ENCODE results near the gene KLLN. TPM values are rescaled to one million over a fixed set of nuclear protein-coding genes. Genes with fewer than 3 reads are reported as not detected.

The KLLN gene
- total RNA-seq, 1 donor from 2014 or later, result 0.71 TPM

- no peaks in the 10 kb centered on the region for H3K9me3 ChIP-seq
- intact Hi-C loops (cut with DNase I), result no loop called here
- no peak overlapping the region for H3K4me3 ChIP-seq
- ATAC-seq (no peak), DNase-seq (no peak)
- H3K27me3 ChIP-seq (ENCODE audit: low read depth), result no peaks in the 10 kb centered on the region
- H3K27ac ChIP-seq, result no peak overlapping the region
- TF ChIP-seq CTCF (IDR thresholded peaks at IDR 0.05), result no peak
- no peaks in the 10 kb centered on the region for H3K4me1 ChIP-seq
- H3K36me3 ChIP-seq, result no peaks in the 10 kb centered on the region
Observed at GRCh38 chr10:87827681-87828080, 35.7 kb downstream of the KLLN start.

GRCh38 chr10:87826653-87827052 is 36.7 kb downstream of the KLLN start:
- no peak for TF ChIP-seq CTCF (IDR thresholded peaks at IDR 0.05)
- intact Hi-C loops (cut with DNase I), result no loop called here
- Histone ChIP-seq H3K36me3 (no peaks in the 10 kb centered on the region), H3K4me3 (no peak overlapping the region), H3K27me3 (ENCODE audit: low read depth) (no peaks in the 10 kb centered on the region), H3K9me3 (no peaks in the 10 kb centered on the region), H3K4me1 (no peaks in the 10 kb centered on the region), H3K27ac (no peak overlapping the region)
- ATAC-seq, result no peak
- no peak for DNase-seq

- Histone ChIP-seq H3K36me3 (peaks cover 2% of the 10 kb centered on the region), H3K4me1 (peaks cover 20% of the 10 kb centered on the region), H3K9me3 (no peaks in the 10 kb centered on the region), H3K4me3 (no peak overlapping the region), H3K27ac (no peak overlapping the region), H3K27me3 (ENCODE audit: low read depth) (no peaks in the 10 kb centered on the region)
- intact Hi-C loops (cut with DNase I), result no loop called here
- ATAC-seq (no peak), DNase-seq (no peak)
- no peak for TF ChIP-seq CTCF (IDR thresholded peaks at IDR 0.05)
Observed at GRCh38 chr10:87819289-87819585, 44.1 kb downstream of the KLLN start.

- Histone ChIP-seq H3K27ac (peak overlapping the region; percentile 88), H3K4me3 (peak overlapping the region; percentile 83), H3K36me3 (peaks cover 5% of the 10 kb centered on the region), H3K27me3 (ENCODE audit: low read depth) (no peaks in the 10 kb centered on the region), H3K4me1 (peaks cover 20% of the 10 kb centered on the region), H3K9me3 (no peaks in the 10 kb centered on the region)
- no peak for DNase-seq
- peak; percentile 68 to 76 for ATAC-seq
- no peak for TF ChIP-seq CTCF (IDR thresholded peaks at IDR 0.05)
- intact Hi-C loops (cut with DNase I), result no loop called here
Observed at GRCh38 chr10:87818505-87819288, 44.6 kb downstream of the KLLN start.

- H3K27me3 ChIP-seq (ENCODE audit: low read depth), result no peaks in the 10 kb centered on the region
- ATAC-seq (peak; percentile 99 to 100), DNase-seq (peak; percentile 89)
- peak within 1 kb of the TSS; percentile 83 for H3K4me3 ChIP-seq
- TF ChIP-seq CTCF (IDR thresholded peaks at IDR 0.05), result peak; percentile 19
- peaks cover 20% of the 10 kb centered on the region for H3K4me1 ChIP-seq
- H3K36me3 ChIP-seq, result peaks cover 6% of the 10 kb centered on the region
- H3K27ac ChIP-seq, result peak within 1 kb of the TSS; percentile 88
- H3K9me3 ChIP-seq, result no peaks in the 10 kb centered on the region
- intact Hi-C loops (cut with DNase I), result no loop called here
Observed at GRCh38 chr10:87817609-87818504, 45.5 kb downstream of the KLLN start, which contains the start of gene ATAD1. Gene ATAD1, minus strand, starts transcription at chr10:87818226. Its CDS starts 3,627 bp downstream, at chr10:87814599.

Measured in lower lobe of right lung (tissue), 2 donors.